ENCODE data around the gene SYT9. TPM values are rescaled to one million over a fixed set of nuclear protein-coding genes. Genes with fewer than 3 reads are reported as not detected.

Gene SYT9
- total and polyA plus RNA-seq, 9 of the 15 experiments (the other 6 are each of a cell fraction or from before 2014, with no cell fraction given), result 0.01 TPM; not detected in 8

GRCh38 chr11:7364660-7365059, 113.0 kb downstream of the SYT9 start (continued):
- TF ChIP-seq ZFX (CRISPR knock-in tag; IDR thresholded peaks at IDR 0.05) (no peak), RREB1 (CRISPR knock-in tag; IDR thresholded peaks at IDR 0.05) (no peak), ETV5 (CRISPR knock-in tag; IDR thresholded peaks at IDR 0.05; ENCODE audit: low read depth) (no peak), NR2C2 (CRISPR knock-in tag; IDR thresholded peaks at IDR 0.05) (no peak), NR2C2 (tag; IDR thresholded peaks at IDR 0.05) (no peak)
- TF ChIP-seq, protein P1, sequence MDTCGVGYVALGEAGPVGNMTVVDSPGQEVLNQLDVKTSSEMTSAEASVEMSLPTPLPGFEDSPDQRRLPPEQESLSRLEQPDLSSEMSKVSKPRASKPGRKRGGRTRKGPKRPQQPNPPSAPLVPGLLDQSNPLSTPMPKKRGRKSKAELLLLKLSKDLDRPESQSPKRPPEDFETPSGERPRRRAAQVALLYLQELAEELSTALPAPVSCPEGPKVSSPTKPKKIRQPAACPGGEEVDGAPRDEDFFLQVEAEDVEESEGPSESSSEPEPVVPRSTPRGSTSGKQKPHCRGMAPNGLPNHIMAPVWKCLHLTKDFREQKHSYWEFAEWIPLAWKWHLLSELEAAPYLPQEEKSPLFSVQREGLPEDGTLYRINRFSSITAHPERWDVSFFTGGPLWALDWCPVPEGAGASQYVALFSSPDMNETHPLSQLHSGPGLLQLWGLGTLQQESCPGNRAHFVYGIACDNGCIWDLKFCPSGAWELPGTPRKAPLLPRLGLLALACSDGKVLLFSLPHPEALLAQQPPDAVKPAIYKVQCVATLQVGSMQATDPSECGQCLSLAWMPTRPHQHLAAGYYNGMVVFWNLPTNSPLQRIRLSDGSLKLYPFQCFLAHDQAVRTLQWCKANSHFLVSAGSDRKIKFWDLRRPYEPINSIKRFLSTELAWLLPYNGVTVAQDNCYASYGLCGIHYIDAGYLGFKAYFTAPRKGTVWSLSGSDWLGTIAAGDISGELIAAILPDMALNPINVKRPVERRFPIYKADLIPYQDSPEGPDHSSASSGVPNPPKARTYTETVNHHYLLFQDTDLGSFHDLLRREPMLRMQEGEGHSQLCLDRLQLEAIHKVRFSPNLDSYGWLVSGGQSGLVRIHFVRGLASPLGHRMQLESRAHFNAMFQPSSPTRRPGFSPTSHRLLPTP (IDR thresholded peaks at IDR 0.05; ENCODE audit: borderline replicate concordance, extremely low read depth, insufficient read length), result no peak
